Activated CD4-positive, alpha-beta T cell treated with anti-CD3 and anti-CD28 coated beads for 36 hours (primary cell): ENCODE results near the gene TIMP3. TPM values are rescaled to one million over a fixed set of nuclear protein-coding genes. Genes with fewer than 3 reads are reported as not detected.
"Not testable (repeated sequence)": the region's sequence is repeated elsewhere in the genome, so short reads cannot be mapped to it uniquely, and the experiment has no call there.

Experiments
- ATAC-seq: fragments of 200-7000 bp; cut with Tn5 transposase; one replicate; pipeline ENCODE4 v1.10.0; 2021; ENCODE audit warnings: mild to moderate bottlenecking, moderate library complexity
- CTCF ChIA-PET: fragments of 350-600 bp; sonication (Branson Sonifier 250); formaldehyde crosslinking; loops from one replicate; lab custom pipeline; 2021; ENCODE audit warnings: antibody characterized with exemption; lab: Charles Lee
- POLR2A ChIA-PET: fragments of 350-600 bp; sonication (Branson Sonifier 250); formaldehyde crosslinking; loops from one replicate; lab custom pipeline; 2021; ENCODE audit warnings: antibody characterized with exemption, inconsistent platforms; lab: Charles Lee
- DNase-seq: peaks from one replicate; pipeline ENCODE4 v3.0.0-alpha.2; 2020
- H3K27ac Mint-ChIP-seq: one replicate; pipeline ENCODE4 v1.8.0; 2021; ENCODE audit warnings: mixed read lengths
- H3K27me3 Mint-ChIP-seq: one replicate; pipeline ENCODE4 v1.8.0; 2021; ENCODE audit warnings: mixed read lengths
- H3K36me3 Mint-ChIP-seq: one replicate; pipeline ENCODE4 v1.8.0; 2021; ENCODE audit warnings: low read depth, mixed read lengths
- H3K4me1 Mint-ChIP-seq: one replicate; pipeline ENCODE4 v1.8.0; 2021; ENCODE audit warnings: mixed read lengths
- H3K4me3 Mint-ChIP-seq: one replicate; pipeline ENCODE4 v1.8.0; 2021; ENCODE audit warnings: mild to moderate bottlenecking, moderate library complexity, mixed read lengths
- H3K9me3 Mint-ChIP-seq: one replicate; pipeline ENCODE4 v1.8.0; 2021; ENCODE audit warnings: low read depth, mixed read lengths
- intact Hi-C, 2 experiments: fragments of 100-400 bp; cut with DNase I in 1 of 2; cut with micrococcal nuclease in 1 of 2; formaldehyde crosslinking; loops; one replicate each; pipeline versions ENCODE4 v1.14.2 to v1.15.1; 2022 to 2024; cut with DNase I, micrococcal nuclease
- total RNA-seq, 2 experiments: library from RNA; stranded (reverse); gene quantifications; one replicate each; pipeline ENCODE4 v1.2.3, GENCODE V29; 2021

TIMP3 gene
- total RNA-seq: not detected

DNA sequence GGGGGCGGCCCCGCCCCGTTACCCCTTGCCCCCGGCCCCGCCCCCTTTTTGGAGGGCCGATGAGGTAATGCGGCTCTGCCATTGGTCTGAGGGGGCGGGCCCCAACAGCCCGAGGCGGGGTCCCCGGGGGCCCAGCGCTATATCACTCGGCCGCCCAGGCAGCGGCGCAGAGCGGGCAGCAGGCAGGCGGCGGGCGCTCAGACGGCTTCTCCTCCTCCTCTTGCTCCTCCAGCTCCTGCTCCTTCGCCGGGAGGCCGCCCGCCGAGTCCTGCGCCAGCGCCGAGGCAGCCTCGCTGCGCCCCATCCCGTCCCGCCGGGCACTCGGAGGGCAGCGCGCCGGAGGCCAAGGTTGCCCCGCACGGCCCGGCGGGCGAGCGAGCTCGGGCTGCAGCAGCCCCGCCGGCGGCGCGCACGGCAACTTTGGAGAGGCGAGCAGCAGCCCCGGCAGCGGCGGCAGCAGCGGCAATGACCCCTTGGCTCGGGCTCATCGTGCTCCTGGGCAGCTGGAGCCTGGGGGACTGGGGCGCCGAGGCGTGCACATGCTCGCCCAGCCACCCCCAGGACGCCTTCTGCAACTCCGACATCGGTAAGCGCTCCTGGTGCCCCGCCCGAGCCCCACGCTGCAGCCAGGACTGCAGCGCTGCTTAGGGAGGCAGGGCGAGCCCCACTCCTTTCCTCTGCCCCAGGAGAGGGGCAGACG, at the start of gene TIMP3:
TSS of gene TIMP3 (plus strand) at position 169 of the 700 bp plus-strand sequence. CDS start at position 466, 297 bp downstream.
- no peak within 1 kb of the TSS for H3K27ac Mint-ChIP-seq
- ATAC-seq (peak; percentile 40), DNase-seq (peak; percentile 29)
- H3K4me3 Mint-ChIP-seq: no peak within 1 kb of the TSS
- peaks cover 4% of the 10 kb centered on the region for H3K4me1 Mint-ChIP-seq
- CTCF ChIA-PET: interaction anchor here (0.6 to 1.3 kb wide), 2 partner anchors 111 to 141 kb away, joined by 3 to 4 read pairs; no protein-coding TSS in a partner anchor
- H3K9me3 Mint-ChIP-seq: no peaks in the 10 kb centered on the region
- H3K36me3 Mint-ChIP-seq: no peaks in the 10 kb centered on the region
- intact Hi-C loops: no loop called here
- POLR2A ChIA-PET: no interaction called here
- H3K27me3 Mint-ChIP-seq: peaks cover 56% of the 10 kb centered on the region

DNA sequence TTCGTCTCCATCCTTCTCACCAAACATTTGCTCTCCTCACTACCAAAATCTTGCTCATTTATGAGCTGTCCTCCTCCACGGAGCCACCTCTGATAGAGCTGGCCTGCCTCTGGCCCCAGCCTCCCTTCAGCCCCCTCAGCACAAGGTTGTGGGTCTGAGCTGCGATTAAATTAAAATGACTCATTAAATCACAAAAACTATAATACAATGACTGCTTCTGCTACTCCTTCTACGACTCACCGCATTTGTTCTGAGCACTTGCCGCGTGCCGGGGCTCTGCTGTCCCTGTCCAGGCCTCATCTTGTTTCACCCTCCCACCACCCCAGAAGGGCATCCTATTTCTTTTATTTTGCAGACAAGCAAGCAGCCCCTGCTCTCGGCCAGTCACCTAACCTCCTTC, 49.2 kb upstream of the TIMP3 start:
- Mint-ChIP-seq H3K9me3 (no peaks in the 10 kb centered on the region), H3K27me3 (no peaks in the 10 kb centered on the region), H3K36me3 (no peaks in the 10 kb centered on the region), H3K4me1 (no peaks in the 10 kb centered on the region), H3K4me3 (no peak overlapping the region), H3K27ac (no peak overlapping the region)
- DNase-seq (peak; percentile 5), ATAC-seq (no peak)
- intact Hi-C loops: no loop called here
- ChIA-PET POLR2A (no interaction called here), CTCF (interaction anchor here (1.0 kb wide), 1 partner anchor 44 kb away, joined by 3 read pairs; no protein-coding TSS in a partner anchor)

DNA sequence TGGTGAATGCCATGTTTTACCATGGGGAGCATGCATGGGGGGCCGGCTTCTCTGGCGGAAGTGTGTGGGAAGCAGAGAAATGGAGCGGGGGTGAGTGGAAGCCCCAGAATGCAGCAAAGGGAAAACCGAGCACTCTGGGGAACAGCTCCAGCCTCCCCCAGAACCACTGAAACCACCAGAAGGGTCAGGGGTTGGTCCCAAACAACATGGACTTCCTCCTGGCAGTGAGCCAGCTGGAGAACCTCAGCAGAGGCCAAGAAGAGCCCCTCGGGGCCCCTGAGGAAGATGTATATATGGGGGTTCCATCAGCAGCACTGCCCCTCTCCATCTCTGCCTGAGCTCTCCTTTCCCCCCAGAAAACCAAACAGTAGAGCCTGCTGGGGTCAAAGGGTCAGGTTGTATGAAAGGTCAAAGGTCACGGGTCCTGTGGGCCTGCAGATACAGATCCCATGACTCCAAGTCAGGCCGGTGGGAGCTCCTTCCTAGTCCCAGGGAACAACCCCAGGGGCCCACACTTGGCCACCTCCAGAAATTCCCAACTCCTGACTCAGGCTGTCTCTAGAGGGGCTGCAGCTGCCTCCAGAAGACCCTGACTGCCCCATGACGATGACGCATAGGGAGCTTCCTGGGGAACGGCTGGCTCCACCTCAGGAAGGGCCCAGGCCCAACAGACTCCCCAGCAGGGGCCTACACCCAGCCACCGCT, 48.5 kb upstream of the TIMP3 start:
- POLR2A ChIA-PET: interaction anchor here (0.6 kb wide), 1 partner anchor 410 kb away, joined by 4 read pairs; no protein-coding TSS in a partner anchor
- no peak overlapping the region for H3K27ac Mint-ChIP-seq
- no peaks in the 10 kb centered on the region for H3K27me3 Mint-ChIP-seq
- H3K4me1 Mint-ChIP-seq: no peaks in the 10 kb centered on the region
- intact Hi-C loops: no loop called here
- CTCF ChIA-PET: no interaction called here
- ATAC-seq: no peak
- no peak overlapping the region for H3K4me3 Mint-ChIP-seq
- DNase-seq: no peak
- H3K36me3 Mint-ChIP-seq: no peaks in the 10 kb centered on the region
- H3K9me3 Mint-ChIP-seq: no peaks in the 10 kb centered on the region

DNA sequence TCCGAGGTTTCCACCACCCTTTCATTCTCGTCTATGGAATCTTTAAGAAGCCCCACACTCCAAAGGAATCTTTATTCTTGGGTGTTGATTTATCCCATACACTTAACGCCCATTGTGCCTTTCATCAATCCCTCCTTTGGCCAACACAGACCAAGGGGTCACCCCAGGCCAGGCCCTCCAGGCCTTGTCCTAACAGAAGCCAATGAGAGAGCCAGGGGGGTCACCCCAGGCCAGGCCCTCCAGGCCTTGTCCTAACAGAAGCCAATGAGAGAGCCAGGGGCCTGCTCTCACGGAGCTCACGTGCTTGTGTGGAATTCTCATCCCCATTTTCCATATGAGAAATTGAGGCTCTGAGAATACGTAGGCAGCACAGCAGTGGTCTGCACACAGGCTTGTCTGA, 47.9 kb upstream of the TIMP3 start:
- no peak for DNase-seq
- ChIA-PET POLR2A (no interaction called here), CTCF (no interaction called here)
- H3K4me3 Mint-ChIP-seq: no peak overlapping the region
- H3K27ac Mint-ChIP-seq: no peak overlapping the region
- ATAC-seq: no peak
- no peaks in the 10 kb centered on the region for H3K27me3 Mint-ChIP-seq
- intact Hi-C loops: no loop called here
- no peaks in the 10 kb centered on the region for H3K9me3 Mint-ChIP-seq
- H3K36me3 Mint-ChIP-seq: no peaks in the 10 kb centered on the region
- no peaks in the 10 kb centered on the region for H3K4me1 Mint-ChIP-seq

DNA sequence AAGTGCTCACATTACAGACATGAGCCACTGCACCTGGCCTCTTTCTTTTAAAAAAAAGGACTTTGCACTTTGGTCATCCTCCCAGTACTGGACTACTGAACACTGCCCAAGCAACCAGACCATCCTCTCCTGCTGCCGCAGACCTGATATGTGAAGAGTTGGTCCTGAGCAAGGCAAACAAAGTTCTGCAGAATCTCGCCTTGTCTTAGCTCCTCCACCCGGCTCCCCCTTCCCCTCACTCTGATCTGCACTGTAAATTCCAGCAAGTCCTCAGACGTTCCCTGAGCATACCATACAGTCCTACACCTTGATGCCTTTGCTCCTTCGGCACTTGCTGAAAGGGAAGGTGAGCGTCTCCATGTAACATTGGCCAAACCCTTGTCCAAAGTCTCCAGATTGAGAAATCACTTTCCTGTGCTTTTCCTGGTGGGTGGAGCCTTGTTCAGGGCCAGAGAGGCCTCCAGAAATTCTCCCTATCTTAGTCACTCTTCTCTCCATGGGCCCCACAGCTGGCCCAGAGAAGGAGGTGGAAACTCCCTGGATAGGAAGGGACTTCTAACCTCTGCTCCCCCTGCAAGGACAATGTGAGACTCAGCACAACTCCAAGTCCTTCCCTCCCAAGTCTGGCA, 47.0 kb upstream of the TIMP3 start:
- Mint-ChIP-seq H3K27ac (no peak overlapping the region), H3K4me1 (no peaks in the 10 kb centered on the region), H3K36me3 (no peaks in the 10 kb centered on the region), H3K9me3 (no peaks in the 10 kb centered on the region), H3K4me3 (no peak overlapping the region), H3K27me3 (no peaks in the 10 kb centered on the region)
- POLR2A ChIA-PET: no interaction called here
- ATAC-seq: no peak
- DNase-seq: no peak
- CTCF ChIA-PET: no interaction called here
- intact Hi-C loops: no loop called here

DNA sequence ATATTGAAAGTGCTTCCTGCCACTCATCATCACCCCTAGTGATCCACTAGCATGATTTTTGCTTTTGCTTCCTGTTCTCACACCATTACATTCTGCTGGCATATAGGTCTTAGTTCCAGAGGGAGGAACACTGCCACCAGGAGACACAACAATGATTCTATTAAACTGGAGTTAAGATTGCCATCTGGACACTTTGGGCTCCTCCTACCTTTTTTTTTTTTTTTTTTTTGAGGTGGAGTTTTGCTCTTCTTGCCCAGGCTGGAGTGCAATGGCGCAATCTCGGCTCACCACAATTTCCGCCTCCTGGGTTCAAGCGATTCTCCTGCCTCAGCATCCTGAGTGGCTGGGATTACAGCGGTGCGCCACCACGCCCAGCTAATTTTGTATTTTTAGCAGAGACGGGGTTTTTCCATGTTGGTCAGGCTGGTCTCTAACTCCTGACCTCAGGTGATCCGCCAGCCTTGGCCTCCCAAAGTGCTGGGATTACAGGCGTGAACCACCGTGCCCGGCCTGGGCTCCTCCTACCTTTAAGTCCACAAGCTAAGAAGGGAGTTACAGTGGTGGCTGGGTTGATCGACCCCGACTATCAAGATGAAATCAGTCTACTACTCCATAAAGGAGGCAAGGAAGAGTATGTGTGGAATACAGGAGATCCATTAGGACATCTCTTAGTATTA, 44.3 kb upstream of the TIMP3 start:
- DNase-seq, ATAC-seq, H3K27ac Mint-ChIP-seq, H3K4me3 Mint-ChIP-seq, H3K4me1 Mint-ChIP-seq, POLR2A ChIA-PET, H3K9me3 Mint-ChIP-seq, H3K36me3 Mint-ChIP-seq, intact Hi-C loops, CTCF ChIA-PET: not testable (repeated sequence)
- peaks cover 12% of the 10 kb centered on the region for H3K27me3 Mint-ChIP-seq

DNA sequence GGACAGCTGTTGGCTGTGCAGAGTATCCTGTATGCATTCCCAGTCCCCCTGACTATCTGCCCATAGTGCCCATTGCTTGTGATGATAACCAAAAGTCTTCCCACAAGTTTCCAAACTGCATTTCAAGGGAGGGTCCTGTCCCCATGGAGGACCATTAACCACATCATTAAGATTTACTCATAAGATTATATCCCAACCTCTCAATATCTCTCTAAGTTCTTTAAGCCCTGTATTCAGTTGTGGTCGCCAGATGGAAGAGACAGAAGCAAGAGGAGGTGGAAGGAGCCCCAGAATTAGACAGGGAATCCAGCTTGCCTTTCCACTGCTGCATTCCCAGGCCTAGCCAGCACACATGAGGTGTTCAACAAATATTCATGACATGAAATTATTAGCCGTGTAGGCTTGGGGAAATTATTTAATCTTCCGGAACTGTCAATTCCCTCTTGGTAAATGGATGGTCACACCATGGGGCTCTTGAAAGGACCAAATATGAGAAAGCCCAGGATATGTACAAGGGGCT, 42.6 kb upstream of the TIMP3 start:
- intact Hi-C loops: no loop called here

DNA sequence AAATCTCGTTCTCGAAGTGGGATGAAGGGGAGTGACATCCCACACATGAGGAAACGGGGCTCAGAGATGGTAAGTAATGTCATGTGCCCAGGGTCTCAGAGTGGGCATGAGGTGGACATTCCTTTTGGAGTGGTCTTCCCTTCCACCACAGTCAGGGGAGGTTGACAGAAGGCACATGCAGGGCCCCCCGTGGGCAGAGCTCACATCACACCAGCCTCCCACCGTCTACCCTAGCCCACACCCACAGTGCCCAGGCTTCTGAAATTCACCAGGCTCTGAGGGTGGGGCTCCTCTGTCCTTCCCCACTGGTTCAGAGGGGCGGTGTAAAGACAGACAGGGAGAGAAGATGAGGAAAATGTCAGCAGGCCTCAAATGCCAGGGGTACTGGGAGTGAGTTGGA, 41.1 kb upstream of the TIMP3 start:
- Mint-ChIP-seq H3K27me3 (peaks cover 19% of the 10 kb centered on the region), H3K4me3 (no peak overlapping the region), H3K27ac (no peak overlapping the region), H3K9me3 (no peaks in the 10 kb centered on the region), H3K36me3 (no peaks in the 10 kb centered on the region), H3K4me1 (peaks cover 3% of the 10 kb centered on the region)
- ChIA-PET CTCF (interaction anchor here (0.9 kb wide), 1 partner anchor 100 kb away, joined by 3 read pairs; no protein-coding TSS in a partner anchor), POLR2A (no interaction called here)
- intact Hi-C loops: no loop called here
- no peak for DNase-seq
- no peak for ATAC-seq

More for the DNA sequence above, 42.6 kb upstream of the TIMP3 start:
- ChIA-PET POLR2A (no interaction called here), CTCF (no interaction called here)
- ATAC-seq (no peak), DNase-seq (no peak)
- no peaks in the 10 kb centered on the region for H3K36me3 Mint-ChIP-seq
- no peak overlapping the region for H3K4me3 Mint-ChIP-seq
- no peaks in the 10 kb centered on the region for H3K9me3 Mint-ChIP-seq
- H3K27me3 Mint-ChIP-seq: peaks cover 19% of the 10 kb centered on the region
- H3K27ac Mint-ChIP-seq: no peak overlapping the region
- H3K4me1 Mint-ChIP-seq: no peaks in the 10 kb centered on the region

DNA sequence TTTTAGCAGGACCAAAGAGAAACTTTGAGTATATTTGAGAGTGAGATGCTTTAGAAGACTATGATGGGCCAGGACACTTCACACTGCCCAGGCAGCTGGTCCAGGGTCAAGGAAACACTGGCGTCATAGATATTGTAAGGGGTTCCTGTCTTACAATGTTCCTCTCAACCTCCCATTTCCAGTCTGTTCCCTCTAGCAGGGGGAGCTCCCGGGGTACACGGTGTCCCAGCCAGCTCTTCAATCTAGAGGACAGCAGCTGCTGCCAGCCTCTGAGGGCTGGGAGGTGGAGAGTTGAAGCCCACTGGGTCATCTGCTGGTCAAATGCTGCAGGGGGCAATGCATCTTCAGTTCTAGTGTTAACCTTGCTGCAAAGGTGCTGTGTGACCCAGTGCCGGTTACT, 40.7 kb upstream of the TIMP3 start:
- no peaks in the 10 kb centered on the region for H3K9me3 Mint-ChIP-seq
- no peak for ATAC-seq
- H3K27ac Mint-ChIP-seq: no peak overlapping the region
- no peaks in the 10 kb centered on the region for H3K36me3 Mint-ChIP-seq
- H3K27me3 Mint-ChIP-seq: peaks cover 19% of the 10 kb centered on the region
- H3K4me1 Mint-ChIP-seq: peaks cover 3% of the 10 kb centered on the region
- H3K4me3 Mint-ChIP-seq: no peak overlapping the region
- no peak for DNase-seq
- ChIA-PET CTCF (interaction anchor here (0.9 to 1.1 kb wide), 2 partner anchors 100 to 231 kb away, joined by 3 to 4 read pairs; no protein-coding TSS in a partner anchor), POLR2A (no interaction called here)
- intact Hi-C loops: no loop called here

DNA sequence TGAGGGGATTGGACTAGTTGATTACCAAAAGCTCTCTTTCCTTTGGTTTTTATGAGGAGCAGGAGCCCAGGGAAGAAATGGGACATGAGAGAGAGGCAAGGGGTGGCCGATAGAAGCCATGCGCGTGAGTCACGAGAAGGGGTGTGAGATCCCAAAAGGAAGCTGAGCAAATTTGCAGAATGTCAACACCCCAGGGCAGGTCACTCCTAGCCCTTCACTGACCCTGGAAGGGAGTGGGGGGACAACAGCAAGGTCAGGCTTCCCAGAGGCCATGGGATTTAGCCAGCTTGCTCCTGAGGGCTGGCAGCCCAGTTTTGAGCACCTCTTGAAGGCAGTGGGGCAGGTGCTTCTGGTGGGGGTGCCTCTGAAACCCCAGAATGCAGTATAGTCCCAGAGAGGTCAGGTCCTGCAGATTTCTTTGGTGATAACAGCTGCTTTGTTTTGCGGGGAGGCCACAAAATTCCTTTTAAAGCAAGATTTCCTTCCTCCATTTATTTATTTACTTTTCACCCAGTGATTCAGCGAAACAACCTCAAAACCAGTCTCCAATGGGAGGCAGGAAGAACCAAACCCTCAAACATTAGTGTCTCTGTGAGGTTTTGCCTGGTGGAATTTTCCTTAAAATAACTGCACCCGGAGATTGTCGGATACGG, 40.1 kb upstream of the TIMP3 start:
- Mint-ChIP-seq H3K27me3 (peaks cover 19% of the 10 kb centered on the region), H3K27ac (no peak overlapping the region), H3K9me3 (no peaks in the 10 kb centered on the region), H3K4me1 (peaks cover 3% of the 10 kb centered on the region), H3K4me3 (no peak overlapping the region), H3K36me3 (no peaks in the 10 kb centered on the region)
- DNase-seq: no peak
- ChIA-PET CTCF (interaction anchor here (0.9 to 1.1 kb wide), 2 partner anchors 101 to 232 kb away, joined by 3 to 4 read pairs; no protein-coding TSS in a partner anchor), POLR2A (no interaction called here)
- ATAC-seq: no peak
- intact Hi-C loops: no loop called here
